GM21390 (cell line): ENCODE data around the gene CYP2F1.

Source experiments
- ATAC-seq: cut with Tn5 transposase; IDR thresholded peaks from one replicate; pipeline ENCODE4 v1.9.1; 2021; ENCODE audit not compliant: unreplicated experiment

Gene CYP2F1

GRCh38 chr19:41175801-41176777 lies 61.9 kb downstream of the CYP2F1 start:
- ATAC-seq = no peak
